Measurements from ENCODE around the gene HBG1.

HBG1 gene

DNA sequence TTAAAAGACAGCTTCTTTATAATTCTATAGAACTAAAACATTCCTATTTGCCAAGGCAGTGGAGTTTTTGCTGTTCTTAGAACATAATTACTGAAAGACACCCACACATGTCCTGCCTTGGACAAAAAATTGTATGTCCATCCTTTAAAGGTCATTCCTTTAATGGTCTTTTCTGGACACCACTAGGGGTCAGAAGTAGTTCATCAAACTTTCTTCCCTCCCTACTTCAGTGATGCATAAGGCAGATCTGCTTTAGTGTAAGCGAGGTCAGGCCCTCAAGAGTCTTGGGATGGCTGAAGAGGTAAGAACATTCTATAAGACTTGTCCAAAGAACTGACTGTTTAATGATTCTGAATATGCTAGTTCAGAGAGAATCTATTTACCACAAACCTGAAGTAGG is 44.9 kb downstream of the HBG1 start:
- WGBS: no CpG with 5 or more reads among the region's 1 CpG

DNA sequence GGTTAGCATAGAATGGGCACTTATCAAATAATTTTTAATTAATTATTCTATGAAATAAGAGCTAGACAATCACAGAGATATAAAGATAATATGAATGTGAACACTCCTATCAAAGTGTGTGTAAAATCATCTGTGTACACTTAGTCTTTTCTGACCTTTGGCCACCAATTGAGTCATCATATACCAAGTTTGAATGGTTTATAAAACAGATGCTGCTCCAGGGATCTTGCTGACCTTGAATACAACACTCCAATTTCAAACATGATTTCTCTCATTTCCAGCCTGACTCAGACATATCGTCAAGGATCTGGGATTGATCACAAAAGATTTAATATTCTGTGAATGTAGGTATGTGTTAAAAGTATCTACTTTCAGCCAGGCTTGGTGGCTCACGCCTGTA is 46.3 kb downstream of the HBG1 start:
- H3K27me3 ChIP-seq (ENCODE audit: control insufficient read depth in 1 of 2, insufficient read depth in 1 of 2, low read length in 2 of 2): no peaks in the 10 kb centered on the region

More for the DNA sequence above, 44.9 kb downstream of the HBG1 start:
- Histone ChIP-seq H4K8ac (ENCODE audit: low read length) (no peak overlapping the region), H3K4me1 (ENCODE audit: control insufficient read depth, insufficient read depth, low read depth, low read length) (no peaks in the 10 kb centered on the region), H3K4me2 (ENCODE audit: low read length, poor library complexity, severe bottlenecking) (no peak overlapping the region), H3K4me3 (ENCODE audit: insufficient read depth in 1 of 2, low read depth in 1 of 2, low read length in 2 of 2) (no peak overlapping the region), H2BK15ac (ENCODE audit: low read depth, poor library complexity, severe bottlenecking) (no peak overlapping the region), H3K9me3 (ENCODE audit: control insufficient read depth, low read length) (no peaks in the 10 kb centered on the region), H3K18ac (ENCODE audit: low read depth in 1 of 2, low read length in 2 of 2) (no peak overlapping the region), H3K9ac (ENCODE audit: low read length) (no peak overlapping the region), H2BK120ac (ENCODE audit: low read depth, low read length) (no peak overlapping the region), H2BK12ac (ENCODE audit: low read length in 2 of 2) (no peak overlapping the region), H3K23ac (ENCODE audit: low read length in 2 of 2) (no peak overlapping the region), H3K79me1 (replicated peaks; ENCODE audit: low read length, poor library complexity, severe bottlenecking) (no peaks in the 10 kb centered on the region), H3K27me3 (ENCODE audit: control insufficient read depth in 1 of 2, insufficient read depth in 1 of 2, low read length in 2 of 2) (no peaks in the 10 kb centered on the region), H2AK5ac (ENCODE audit: low read length, severe bottlenecking) (no peak overlapping the region), H4K91ac (ENCODE audit: low read length) (no peak overlapping the region), H3K14ac (ENCODE audit: low read length in 2 of 2) (no peak overlapping the region), H3K27ac (ENCODE audit: low read length, poor library complexity, severe bottlenecking) (no peak overlapping the region), H3K36me3 (ENCODE audit: control insufficient read depth in 1 of 2, insufficient read depth in 2 of 2, low read depth in 1 of 2, low read length in 2 of 2) (no peaks in the 10 kb centered on the region), H3K4ac (ENCODE audit: low read depth in 1 of 2, low read length in 2 of 2) (no peak overlapping the region), H2AFZ (ENCODE audit: low read depth, low read length) (no peak overlapping the region), H2BK5ac (ENCODE audit: low read depth, low read length, poor library complexity, severe bottlenecking) (no peak overlapping the region)
- DNase-seq: peak; percentile 77

DNA sequence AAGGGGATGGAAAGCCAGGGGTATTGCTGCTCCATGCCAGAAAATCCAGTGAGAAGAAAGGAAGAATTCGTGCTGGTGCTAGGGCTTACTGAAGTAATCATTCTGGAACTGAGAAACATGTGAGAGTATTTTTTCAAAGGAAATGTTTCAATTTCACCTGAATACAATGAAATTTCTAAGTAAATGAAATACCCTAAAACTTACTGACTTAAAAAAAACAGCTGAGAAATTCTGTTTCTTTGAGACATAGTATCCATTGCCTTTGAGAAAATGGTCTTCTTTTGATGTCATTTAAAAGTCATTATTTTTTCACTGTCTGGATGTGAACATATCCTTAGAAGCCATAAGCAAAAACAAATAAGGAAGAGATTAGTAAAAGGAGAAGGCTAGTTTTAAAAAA is 49.1 kb downstream of the HBG1 start, which contains the start of gene OR51V1:
Gene OR51V1 (minus strand): TSS at position 101 of the 400 bp plus-strand sequence. CDS start 0 bp downstream, at position 101.
- no peak within 1 kb of the TSS for H3K18ac ChIP-seq (ENCODE audit: low read depth in 1 of 2, low read length in 2 of 2)
- WGBS: no CpG with 5 or more reads among the region's 1 CpG

More for the DNA sequence above, 46.3 kb downstream of the HBG1 start:
- no peak overlapping the region for H2AFZ ChIP-seq (ENCODE audit: low read depth, low read length)
- H3K23ac ChIP-seq (ENCODE audit: low read length in 2 of 2): no peak overlapping the region
- no peaks in the 10 kb centered on the region for H3K79me1 ChIP-seq (replicated peaks; ENCODE audit: low read length, poor library complexity, severe bottlenecking)
- no peak overlapping the region for H4K8ac ChIP-seq (ENCODE audit: low read length)
- WGBS: 94% methylated on average over 2 of the region's 2 CpGs
- H3K4me2 ChIP-seq (ENCODE audit: low read length, poor library complexity, severe bottlenecking): no peak overlapping the region
- no peaks in the 10 kb centered on the region for H3K9me3 ChIP-seq (ENCODE audit: control insufficient read depth, low read length)
- H2BK15ac ChIP-seq (ENCODE audit: low read depth, poor library complexity, severe bottlenecking): no peak overlapping the region
- no peak overlapping the region for H2AK5ac ChIP-seq (ENCODE audit: low read length, severe bottlenecking)
- H4K91ac ChIP-seq (ENCODE audit: low read length): no peak overlapping the region
- H3K4ac ChIP-seq (ENCODE audit: low read depth in 1 of 2, low read length in 2 of 2): no peak overlapping the region
- no peak overlapping the region for H3K9ac ChIP-seq (ENCODE audit: low read length)
- no peak overlapping the region for H2BK5ac ChIP-seq (ENCODE audit: low read depth, low read length, poor library complexity, severe bottlenecking)
- no peak for DNase-seq
- no peak overlapping the region for H3K18ac ChIP-seq (ENCODE audit: low read depth in 1 of 2, low read length in 2 of 2)
- H3K4me1 ChIP-seq (ENCODE audit: control insufficient read depth, insufficient read depth, low read depth, low read length): no peaks in the 10 kb centered on the region
- no peak overlapping the region for H3K14ac ChIP-seq (ENCODE audit: low read length in 2 of 2)
- H3K4me3 ChIP-seq (ENCODE audit: insufficient read depth in 1 of 2, low read depth in 1 of 2, low read length in 2 of 2): no peak overlapping the region
- H3K36me3 ChIP-seq (ENCODE audit: control insufficient read depth in 1 of 2, insufficient read depth in 2 of 2, low read depth in 1 of 2, low read length in 2 of 2): no peaks in the 10 kb centered on the region
- no peak overlapping the region for H2BK120ac ChIP-seq (ENCODE audit: low read depth, low read length)
- no peak overlapping the region for H2BK12ac ChIP-seq (ENCODE audit: low read length in 2 of 2)
- H3K27ac ChIP-seq (ENCODE audit: low read length, poor library complexity, severe bottlenecking): no peak overlapping the region

DNA sequence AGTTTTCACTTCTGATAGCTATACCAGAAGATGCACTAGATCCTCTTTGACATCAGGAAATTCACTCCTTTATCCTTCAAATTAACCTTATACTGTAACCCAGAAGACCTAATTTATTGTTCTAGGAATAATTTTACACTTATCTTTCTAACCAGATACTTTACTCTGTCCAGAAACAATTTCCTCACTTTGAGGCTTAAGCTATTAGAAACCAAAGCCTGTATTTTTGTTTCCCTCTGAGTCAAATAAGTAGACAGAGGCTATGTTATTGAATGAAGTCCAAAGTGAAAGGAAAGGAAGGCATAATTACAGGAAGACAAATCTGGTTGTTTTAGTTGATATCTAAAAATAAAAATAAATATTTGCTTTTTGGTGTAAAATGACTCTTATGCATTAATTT is 51.4 kb downstream of the HBG1 start:
- Histone ChIP-seq H2BK5ac (ENCODE audit: low read depth, low read length, poor library complexity, severe bottlenecking) (no peak overlapping the region), H3K4ac (ENCODE audit: low read depth in 1 of 2, low read length in 2 of 2) (no peak overlapping the region), H2BK15ac (ENCODE audit: low read depth, poor library complexity, severe bottlenecking) (no peak overlapping the region), H3K79me1 (replicated peaks; ENCODE audit: low read length, poor library complexity, severe bottlenecking) (no peaks in the 10 kb centered on the region), H2AK5ac (ENCODE audit: low read length, severe bottlenecking) (no peak overlapping the region), H3K23ac (ENCODE audit: low read length in 2 of 2) (no peak overlapping the region), H3K4me1 (ENCODE audit: control insufficient read depth, insufficient read depth, low read depth, low read length) (no peaks in the 10 kb centered on the region), H4K8ac (ENCODE audit: low read length) (no peak overlapping the region), H3K9ac (ENCODE audit: low read length) (no peak overlapping the region), H3K4me2 (ENCODE audit: low read length, poor library complexity, severe bottlenecking) (no peak overlapping the region), H3K4me3 (ENCODE audit: insufficient read depth in 1 of 2, low read depth in 1 of 2, low read length in 2 of 2) (no peak overlapping the region), H3K27ac (ENCODE audit: low read length, poor library complexity, severe bottlenecking) (no peak overlapping the region), H3K14ac (ENCODE audit: low read length in 2 of 2) (no peak overlapping the region), H2BK12ac (ENCODE audit: low read length in 2 of 2) (no peak overlapping the region), H4K91ac (ENCODE audit: low read length) (no peak overlapping the region), H3K27me3 (ENCODE audit: control insufficient read depth in 1 of 2, insufficient read depth in 1 of 2, low read length in 2 of 2) (no peaks in the 10 kb centered on the region), H3K9me3 (ENCODE audit: control insufficient read depth, low read length) (no peaks in the 10 kb centered on the region), H3K18ac (ENCODE audit: low read depth in 1 of 2, low read length in 2 of 2) (no peak overlapping the region), H3K36me3 (ENCODE audit: control insufficient read depth in 1 of 2, insufficient read depth in 2 of 2, low read depth in 1 of 2, low read length in 2 of 2) (no peaks in the 10 kb centered on the region), H2BK120ac (ENCODE audit: low read depth, low read length) (no peak overlapping the region), H2AFZ (ENCODE audit: low read depth, low read length) (no peak overlapping the region)
- DNase-seq: no peak

More for the DNA sequence above, 49.1 kb downstream of the HBG1 start, which contains the start of gene OR51V1:
- H3K36me3 ChIP-seq (ENCODE audit: control insufficient read depth in 1 of 2, insufficient read depth in 2 of 2, low read depth in 1 of 2, low read length in 2 of 2): no peaks in the 10 kb centered on the region
- no peaks in the 10 kb centered on the region for H3K4me1 ChIP-seq (ENCODE audit: control insufficient read depth, insufficient read depth, low read depth, low read length)
- no peak within 1 kb of the TSS for H2BK5ac ChIP-seq (ENCODE audit: low read depth, low read length, poor library complexity, severe bottlenecking)
- H3K23ac ChIP-seq (ENCODE audit: low read length in 2 of 2): no peak within 1 kb of the TSS
- no peak within 1 kb of the TSS for H2BK12ac ChIP-seq (ENCODE audit: low read length in 2 of 2)
- H3K9me3 ChIP-seq (ENCODE audit: control insufficient read depth, low read length): no peaks in the 10 kb centered on the region
- H3K27me3 ChIP-seq (ENCODE audit: control insufficient read depth in 1 of 2, insufficient read depth in 1 of 2, low read length in 2 of 2): no peaks in the 10 kb centered on the region
- H3K27ac ChIP-seq (ENCODE audit: low read length, poor library complexity, severe bottlenecking): no peak within 1 kb of the TSS
- H2BK120ac ChIP-seq (ENCODE audit: low read depth, low read length): no peak within 1 kb of the TSS
- no peaks in the 10 kb centered on the region for H3K79me1 ChIP-seq (replicated peaks; ENCODE audit: low read length, poor library complexity, severe bottlenecking)
- H3K9ac ChIP-seq (ENCODE audit: low read length): no peak within 1 kb of the TSS
- H4K91ac ChIP-seq (ENCODE audit: low read length): no peak within 1 kb of the TSS
- no peak for DNase-seq
- H2AFZ ChIP-seq (ENCODE audit: low read depth, low read length): no peak within 1 kb of the TSS
- no peak within 1 kb of the TSS for H2AK5ac ChIP-seq (ENCODE audit: low read length, severe bottlenecking)
- H3K14ac ChIP-seq (ENCODE audit: low read length in 2 of 2): no peak within 1 kb of the TSS
- H3K4me2 ChIP-seq (ENCODE audit: low read length, poor library complexity, severe bottlenecking): no peak within 1 kb of the TSS
- H3K4me3 ChIP-seq (ENCODE audit: insufficient read depth in 1 of 2, low read depth in 1 of 2, low read length in 2 of 2): no peak within 1 kb of the TSS
- H2BK15ac ChIP-seq (ENCODE audit: low read depth, poor library complexity, severe bottlenecking): no peak within 1 kb of the TSS
- H4K8ac ChIP-seq (ENCODE audit: low read length): no peak within 1 kb of the TSS
- no peak within 1 kb of the TSS for H3K4ac ChIP-seq (ENCODE audit: low read depth in 1 of 2, low read length in 2 of 2)
